NB4 (cell line): ENCODE measurements around the gene TASP1.

Source experiments
- DNase-seq: peaks from one replicate; pipeline ENCODE4 v3.0.0; 2010; ENCODE audit warnings: low read depth
- H3K4me3 ChIP-seq: one replicate; pipeline ENCODE4 v1.5.1; 2011; ENCODE audit warnings: mild to moderate bottlenecking, low read depth, low read length, moderate library complexity
- MYC ChIP-seq: IDR thresholded peaks from 2 replicates; pipeline ENCODE4 v1.6.1; 2011; ENCODE audit warnings: low read depth, low read length
- POLR2A ChIP-seq: IDR thresholded peaks from 2 replicates; pipeline ENCODE4 v1.6.1; 2011; ENCODE audit warnings: mild to moderate bottlenecking; ENCODE audit not compliant: insufficient read length; ENCODE audit errors: extremely low read depth
- TF ChIP-seq, protein P1 (sequence below): IDR thresholded peaks from one replicate; pipeline ENCODE4 v1.5.1; 2012; ENCODE audit warnings: low read depth, low read length
- TF ChIP-seq, protein P2 (sequence below): IDR thresholded peaks from 2 replicates; pipeline ENCODE4 v1.6.1; 2011; ENCODE audit warnings: low read depth, low read length

TASP1 gene

DNA sequence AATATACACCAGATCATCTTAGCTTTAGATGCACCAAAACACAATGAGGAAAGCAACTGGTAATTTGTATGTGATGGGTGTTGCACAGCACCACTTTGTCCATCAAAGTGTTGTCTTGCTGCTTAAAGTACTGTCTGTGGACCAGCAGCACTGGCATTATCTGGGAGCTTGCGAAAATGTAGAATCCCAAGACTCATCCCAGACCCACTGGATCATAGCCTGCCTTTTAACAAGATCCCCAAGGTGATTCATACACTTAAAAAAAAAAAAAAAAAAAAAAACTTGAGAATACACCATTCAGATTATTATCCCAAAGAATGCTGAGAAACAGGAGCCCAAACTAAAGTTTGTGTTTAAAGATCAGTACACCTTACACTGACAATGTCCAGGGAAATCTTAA lies 123.4 kb downstream of the TASP1 start:
- TF ChIP-seq POLR2A (no peak), MYC (no peak)
- TF ChIP-seq, protein P1, sequence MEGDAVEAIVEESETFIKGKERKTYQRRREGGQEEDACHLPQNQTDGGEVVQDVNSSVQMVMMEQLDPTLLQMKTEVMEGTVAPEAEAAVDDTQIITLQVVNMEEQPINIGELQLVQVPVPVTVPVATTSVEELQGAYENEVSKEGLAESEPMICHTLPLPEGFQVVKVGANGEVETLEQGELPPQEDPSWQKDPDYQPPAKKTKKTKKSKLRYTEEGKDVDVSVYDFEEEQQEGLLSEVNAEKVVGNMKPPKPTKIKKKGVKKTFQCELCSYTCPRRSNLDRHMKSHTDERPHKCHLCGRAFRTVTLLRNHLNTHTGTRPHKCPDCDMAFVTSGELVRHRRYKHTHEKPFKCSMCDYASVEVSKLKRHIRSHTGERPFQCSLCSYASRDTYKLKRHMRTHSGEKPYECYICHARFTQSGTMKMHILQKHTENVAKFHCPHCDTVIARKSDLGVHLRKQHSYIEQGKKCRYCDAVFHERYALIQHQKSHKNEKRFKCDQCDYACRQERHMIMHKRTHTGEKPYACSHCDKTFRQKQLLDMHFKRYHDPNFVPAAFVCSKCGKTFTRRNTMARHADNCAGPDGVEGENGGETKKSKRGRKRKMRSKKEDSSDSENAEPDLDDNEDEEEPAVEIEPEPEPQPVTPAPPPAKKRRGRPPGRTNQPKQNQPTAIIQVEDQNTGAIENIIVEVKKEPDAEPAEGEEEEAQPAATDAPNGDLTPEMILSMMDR: no peak
- TF ChIP-seq, protein P2, sequence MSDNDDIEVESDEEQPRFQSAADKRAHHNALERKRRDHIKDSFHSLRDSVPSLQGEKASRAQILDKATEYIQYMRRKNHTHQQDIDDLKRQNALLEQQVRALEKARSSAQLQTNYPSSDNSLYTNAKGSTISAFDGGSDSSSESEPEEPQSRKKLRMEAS: no peak
- no peak for DNase-seq
- H3K4me3 ChIP-seq: no peak overlapping the region

DNA sequence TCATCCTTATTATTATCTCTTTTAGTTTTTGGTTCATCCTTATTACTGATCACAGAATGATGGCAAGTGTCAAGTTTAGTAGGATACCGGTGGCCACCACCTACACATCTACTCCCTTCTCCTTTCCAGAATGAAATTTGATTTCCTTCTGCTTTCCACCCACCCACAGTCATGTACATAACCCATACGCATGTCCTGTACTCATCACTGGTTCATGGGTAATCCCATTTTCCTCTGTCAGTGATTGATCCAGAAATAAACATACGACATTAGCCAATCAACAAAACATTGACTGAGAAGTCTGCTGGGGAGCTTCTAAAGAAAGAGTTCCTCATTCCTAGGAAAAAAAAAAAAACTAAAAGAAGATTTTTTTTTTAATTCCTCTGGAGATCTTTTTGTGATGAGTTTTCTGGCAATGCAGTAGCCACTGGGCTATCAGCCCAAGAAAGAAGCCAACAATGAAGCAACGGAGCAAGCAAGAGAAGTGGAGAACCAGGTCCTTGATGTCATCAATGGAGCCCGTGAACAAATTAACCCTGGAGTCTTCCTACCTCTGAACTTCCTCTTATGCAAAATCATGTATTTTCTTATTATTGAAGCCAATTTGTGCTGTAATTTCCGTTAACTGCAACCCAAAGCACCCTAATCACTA lies 127.8 kb downstream of the TASP1 start:
- TF ChIP-seq, protein P2: no peak
- TF ChIP-seq POLR2A (no peak), MYC (no peak)
- TF ChIP-seq, protein P1: no peak
- no peak for DNase-seq
- no peak overlapping the region for H3K4me3 ChIP-seq

DNA sequence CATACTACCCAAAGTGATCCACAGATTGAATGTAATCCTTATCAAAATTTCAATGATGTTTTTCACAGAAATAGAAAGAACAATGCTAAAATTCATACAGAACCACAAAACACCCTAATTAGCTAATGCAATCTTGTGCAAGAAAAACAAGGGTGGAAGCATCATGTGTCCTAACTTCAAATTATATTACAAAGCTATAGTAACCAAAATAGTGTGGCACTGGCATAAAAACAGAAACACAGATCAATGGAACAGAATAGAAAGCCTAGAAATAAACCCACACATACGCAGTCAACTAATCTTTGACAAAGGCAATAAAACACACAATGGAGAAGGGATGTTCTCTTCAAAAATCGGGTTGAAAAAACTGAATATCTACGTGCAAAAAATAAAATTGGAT lies 131.1 kb downstream of the TASP1 start:
- TF ChIP-seq, protein P1: no peak
- TF ChIP-seq POLR2A (no peak), MYC (no peak)
- TF ChIP-seq, protein P2: no peak
- no peak overlapping the region for H3K4me3 ChIP-seq
- no peak for DNase-seq

DNA sequence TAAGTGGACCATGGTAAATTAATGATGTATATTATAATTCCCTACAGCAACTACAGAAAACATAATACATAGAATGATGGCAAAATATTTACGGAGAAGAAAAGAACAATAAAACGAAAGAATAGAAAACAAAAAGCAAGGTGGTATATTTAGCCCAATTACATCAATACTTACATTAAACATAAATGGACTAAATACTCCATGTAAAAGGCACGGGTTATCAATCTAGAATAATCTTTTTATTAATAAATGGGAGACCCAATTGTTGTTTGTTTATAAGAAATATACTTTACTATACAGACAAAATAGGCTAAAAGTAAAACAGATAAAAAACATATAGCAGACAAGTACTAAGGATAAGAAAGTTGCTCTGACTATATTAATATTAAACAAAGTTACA lies 137.2 kb downstream of the TASP1 start:
- H3K4me3 ChIP-seq: no peak overlapping the region
- no peak for DNase-seq
- TF ChIP-seq MYC: no peak
- TF ChIP-seq, protein P2: no peak
- TF ChIP-seq, protein P1: no peak

DNA sequence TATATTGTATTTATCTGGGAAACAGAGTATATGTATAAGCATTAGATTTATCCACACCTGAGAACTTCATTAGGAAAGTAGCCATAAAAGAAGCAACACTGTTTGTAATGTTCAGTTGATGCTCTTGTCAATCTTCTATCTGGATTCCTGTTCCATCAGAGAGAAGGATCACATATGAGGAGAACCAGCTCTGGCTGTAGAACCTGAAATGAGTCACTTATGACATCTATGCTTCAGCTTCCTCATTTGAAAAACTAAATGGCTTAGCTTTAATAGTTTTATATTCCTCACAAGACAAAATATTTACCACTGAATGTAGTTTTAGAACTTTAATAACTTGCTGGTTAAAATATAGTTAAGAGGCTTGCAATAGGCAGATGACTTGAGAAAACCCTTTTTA lies 144.7 kb downstream of the TASP1 start:
- DNase-seq: peak; percentile 30
- TF ChIP-seq, protein P2: no peak
- TF ChIP-seq MYC (no peak), POLR2A (no peak)
- no peak overlapping the region for H3K4me3 ChIP-seq

DNA sequence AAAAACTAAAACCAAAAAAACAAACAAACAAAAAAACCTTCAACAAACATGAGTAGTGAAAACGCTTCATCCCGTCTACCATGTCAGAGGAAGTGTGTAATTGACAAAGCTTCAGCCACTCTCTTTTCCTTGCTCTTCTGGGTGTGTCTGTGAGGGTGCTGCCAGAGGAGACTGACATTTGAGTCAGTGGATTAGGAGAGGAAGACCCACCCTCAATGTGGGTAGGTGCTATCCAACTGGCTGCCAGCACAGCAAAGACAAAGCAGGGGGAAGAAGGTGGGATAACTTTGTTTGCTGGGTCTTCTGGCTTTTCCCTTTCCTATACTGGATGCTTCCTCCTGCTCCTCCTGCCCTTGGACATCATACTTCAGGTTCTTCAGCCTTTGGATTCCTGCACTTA lies 145.6 kb downstream of the TASP1 start:
- TF ChIP-seq, protein P1: no peak
- no peak for TF ChIP-seq MYC
- TF ChIP-seq POLR2A: no peak
- TF ChIP-seq, protein P2: no peak
- H3K4me3 ChIP-seq: no peak overlapping the region
- no peak for DNase-seq
